ENCODE results near the gene IFITM2.

IFITM2 gene

DNA sequence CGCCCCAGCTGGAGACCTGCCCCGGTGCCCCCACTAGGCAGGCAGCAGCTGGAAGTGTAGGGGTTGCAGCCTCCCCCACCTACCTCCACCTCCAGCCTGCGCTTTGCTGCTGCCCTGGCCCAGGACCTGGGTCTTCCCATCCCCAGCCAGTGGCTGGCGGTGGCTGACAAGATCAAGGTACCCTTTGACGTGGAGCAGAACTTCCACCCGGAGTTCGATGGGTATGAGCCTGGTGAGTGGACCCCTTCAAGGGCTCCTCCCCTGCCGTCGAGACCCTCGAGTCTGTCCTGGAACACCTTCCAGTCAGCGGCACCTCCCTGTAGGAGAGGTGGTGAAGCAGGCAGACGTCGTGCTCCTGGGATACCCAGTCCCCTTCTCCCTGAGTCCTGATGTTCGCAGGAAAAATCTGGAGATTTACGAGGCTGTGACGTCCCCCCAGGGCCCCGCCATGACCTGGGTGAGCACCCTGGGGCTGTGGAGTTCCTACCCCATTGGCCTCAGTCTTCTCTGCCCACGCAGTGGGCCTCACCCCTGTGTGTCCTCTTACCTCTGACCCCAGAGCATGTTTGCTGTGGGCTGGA is 14.3 kb upstream of the IFITM2 start:
- H3K27ac ChIP-seq: no peak overlapping the region
- TF ChIP-seq, protein P1, sequence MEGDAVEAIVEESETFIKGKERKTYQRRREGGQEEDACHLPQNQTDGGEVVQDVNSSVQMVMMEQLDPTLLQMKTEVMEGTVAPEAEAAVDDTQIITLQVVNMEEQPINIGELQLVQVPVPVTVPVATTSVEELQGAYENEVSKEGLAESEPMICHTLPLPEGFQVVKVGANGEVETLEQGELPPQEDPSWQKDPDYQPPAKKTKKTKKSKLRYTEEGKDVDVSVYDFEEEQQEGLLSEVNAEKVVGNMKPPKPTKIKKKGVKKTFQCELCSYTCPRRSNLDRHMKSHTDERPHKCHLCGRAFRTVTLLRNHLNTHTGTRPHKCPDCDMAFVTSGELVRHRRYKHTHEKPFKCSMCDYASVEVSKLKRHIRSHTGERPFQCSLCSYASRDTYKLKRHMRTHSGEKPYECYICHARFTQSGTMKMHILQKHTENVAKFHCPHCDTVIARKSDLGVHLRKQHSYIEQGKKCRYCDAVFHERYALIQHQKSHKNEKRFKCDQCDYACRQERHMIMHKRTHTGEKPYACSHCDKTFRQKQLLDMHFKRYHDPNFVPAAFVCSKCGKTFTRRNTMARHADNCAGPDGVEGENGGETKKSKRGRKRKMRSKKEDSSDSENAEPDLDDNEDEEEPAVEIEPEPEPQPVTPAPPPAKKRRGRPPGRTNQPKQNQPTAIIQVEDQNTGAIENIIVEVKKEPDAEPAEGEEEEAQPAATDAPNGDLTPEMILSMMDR (conservative IDR thresholded peaks at IDR 0.05): no peak

DNA sequence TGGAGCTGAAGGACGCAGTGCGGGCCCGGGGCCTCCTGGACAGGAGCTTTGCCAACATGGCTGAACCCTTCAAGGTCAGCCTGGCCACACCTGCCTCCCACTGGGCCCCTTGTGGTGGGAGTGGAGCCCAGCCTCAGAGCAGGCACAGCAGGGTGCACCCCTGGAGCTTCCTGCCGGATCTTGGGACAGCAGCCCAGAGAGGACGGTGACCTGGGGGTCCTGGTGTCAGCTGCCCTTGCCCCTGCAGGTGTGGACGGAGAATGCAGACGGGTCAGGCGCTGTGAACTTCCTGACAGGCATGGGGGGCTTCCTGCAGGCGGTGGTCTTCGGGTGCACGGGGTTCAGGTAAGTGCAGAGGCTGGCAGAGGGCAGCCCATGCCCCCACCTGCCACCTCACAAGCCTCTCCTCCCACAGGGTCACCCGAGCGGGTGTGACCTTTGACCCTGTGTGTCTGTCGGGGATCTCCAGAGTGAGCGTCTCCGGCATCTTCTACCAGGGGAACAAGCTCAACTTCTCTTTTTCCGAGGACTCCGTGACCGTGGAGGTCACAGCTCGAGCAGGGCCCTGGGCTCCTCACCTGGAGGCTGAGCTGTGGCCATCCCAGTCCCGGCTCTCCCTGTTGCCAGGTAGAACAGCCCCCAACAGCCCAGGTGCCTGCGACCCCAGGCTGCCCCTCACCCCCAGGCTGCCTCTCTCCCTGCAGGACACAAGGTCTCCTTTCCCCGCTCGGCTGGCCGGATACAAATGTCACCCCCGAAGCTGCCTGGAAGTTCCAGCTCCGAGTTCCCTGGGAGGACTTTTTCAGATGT is 13.6 kb upstream of the IFITM2 start:
- TF ChIP-seq, protein P1 (conservative IDR thresholded peaks at IDR 0.05): no peak
- no peak overlapping the region for H3K27ac ChIP-seq

DNA sequence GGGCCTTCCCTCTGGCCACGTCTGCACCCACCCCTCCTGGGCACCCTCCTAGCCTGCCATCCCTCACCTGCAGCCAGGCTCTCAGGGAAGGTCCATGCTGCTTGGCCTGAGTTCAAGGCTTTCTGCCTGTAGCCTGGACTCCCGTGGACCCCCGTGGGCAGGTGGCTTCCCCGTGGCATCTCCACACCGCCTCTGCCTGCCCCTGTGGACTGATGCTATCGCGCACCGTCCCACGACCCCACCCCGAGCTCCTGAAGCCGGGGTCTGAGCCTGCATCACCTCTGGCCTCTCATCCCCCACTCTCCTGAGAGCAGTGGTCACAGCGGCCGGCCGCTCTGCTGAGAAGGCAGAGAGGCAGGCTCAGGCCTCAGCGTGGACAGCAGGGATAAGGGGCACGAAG is 12.8 kb upstream of the IFITM2 start:
- no peak overlapping the region for H3K27ac ChIP-seq
- TF ChIP-seq, protein P1 (conservative IDR thresholded peaks at IDR 0.05): no peak

DNA sequence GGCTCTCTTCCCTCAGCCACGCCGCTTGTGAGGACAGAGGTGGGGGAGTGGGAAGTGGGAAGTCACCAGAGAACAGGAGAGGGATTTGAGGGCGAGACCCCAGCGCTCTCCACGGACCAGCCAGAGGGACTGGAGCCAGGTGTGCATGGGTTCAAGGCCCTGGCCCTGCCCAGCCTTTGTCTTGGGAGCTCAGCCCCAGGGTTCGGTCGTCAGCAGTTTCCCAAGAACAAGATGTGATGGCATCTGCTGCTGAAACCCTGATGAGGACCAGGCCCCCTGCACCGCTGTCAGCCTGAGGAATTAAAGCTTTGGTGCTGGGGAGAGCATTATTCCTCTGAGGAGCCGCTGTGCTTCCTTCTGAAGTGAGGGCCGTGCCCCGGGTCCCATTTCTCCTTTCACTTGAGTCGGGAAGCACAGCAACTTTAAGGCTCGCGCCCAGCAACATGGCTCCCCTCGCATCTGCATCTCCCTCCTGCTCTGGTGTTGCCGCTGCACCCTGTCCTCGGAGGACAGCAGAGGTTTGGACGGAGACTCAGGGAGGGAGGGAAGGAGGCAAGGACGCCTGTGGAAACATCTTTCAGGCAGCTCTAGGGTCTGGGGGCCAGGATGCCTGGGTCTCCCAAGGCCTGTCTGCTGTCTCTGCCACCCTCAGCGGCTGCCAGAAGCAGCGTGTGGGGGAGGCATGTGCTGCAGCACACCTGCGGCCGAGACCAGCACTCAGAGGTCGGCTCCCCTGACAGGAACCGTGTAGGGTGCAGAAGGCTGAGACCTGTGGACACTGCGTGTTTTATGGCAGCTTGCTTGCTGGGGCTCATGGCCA is 12.1 kb upstream of the IFITM2 start:
- TF ChIP-seq, protein P1 (conservative IDR thresholded peaks at IDR 0.05): no peak
- no peak overlapping the region for H3K27ac ChIP-seq

DNA sequence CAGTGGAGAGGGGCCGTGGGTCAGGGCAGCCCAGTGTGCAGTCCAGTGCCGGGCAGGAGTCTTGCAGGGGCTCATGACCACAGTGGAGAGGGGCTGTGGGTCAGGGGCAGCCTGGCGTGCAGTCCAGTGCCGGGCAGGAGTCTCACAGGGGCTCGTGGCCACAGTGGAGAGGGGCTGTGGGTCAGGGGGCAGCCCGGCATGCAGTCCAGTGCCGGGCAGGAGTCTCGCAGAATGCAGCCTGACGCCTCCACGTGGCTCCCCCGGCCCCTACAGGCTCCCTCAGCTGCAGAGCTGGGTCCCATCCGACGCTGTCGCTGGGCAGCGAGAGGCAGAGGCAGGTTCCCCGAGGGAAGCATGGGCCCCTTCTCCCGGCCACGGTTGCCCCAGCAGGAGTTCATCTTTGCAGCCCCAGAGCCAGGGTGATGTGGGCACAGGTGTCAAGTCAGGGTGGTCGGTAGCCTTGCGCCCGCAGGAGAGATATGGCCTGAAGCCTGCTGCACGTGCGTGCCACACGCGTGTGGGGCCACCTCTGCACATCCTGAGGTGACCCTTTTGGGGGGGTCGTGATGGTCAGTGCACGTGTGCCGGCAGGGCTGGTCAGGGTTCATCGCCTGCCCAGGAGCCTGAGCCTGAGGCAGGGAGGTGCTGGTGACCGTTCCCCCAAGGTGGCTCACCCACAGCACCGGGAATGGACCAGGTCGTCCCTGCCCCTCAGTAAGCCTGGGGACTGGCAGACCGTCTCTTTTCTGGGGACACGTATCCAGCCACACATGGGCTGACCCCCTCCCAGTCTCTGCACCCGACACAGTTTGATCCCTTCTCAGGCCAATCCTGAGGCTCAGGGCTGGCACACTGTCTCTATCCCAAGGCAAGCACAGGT is 11.2 kb upstream of the IFITM2 start:
- no peak overlapping the region for H3K27ac ChIP-seq
- TF ChIP-seq, protein P1 (conservative IDR thresholded peaks at IDR 0.05): no peak

DNA sequence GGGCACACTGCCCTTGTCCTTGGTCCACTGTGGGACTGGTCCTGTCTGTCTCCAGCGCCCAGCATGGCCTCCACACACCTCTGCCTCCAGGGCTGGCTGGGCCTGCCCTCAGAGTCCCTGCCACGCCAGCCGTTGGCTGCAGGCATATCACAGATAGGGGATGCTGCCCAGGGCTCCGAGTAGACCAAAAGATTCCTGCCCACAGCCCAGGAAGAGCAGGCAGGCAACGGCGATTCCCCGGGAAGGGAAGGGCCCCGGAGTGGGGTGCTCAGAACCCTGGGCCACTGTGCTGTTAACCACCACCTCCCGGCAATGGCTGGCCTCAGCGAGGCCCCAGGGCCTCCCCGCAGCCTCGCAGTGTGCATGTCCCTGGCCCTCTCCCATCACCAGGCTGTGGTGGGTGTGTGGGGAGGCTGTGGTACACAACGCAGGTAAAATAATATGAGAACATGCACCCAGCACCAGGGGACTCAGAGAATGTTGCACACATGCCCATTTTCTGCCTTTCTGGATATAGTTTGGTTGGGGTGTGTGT is 10.5 kb upstream of the IFITM2 start:
- TF ChIP-seq, protein P1 (conservative IDR thresholded peaks at IDR 0.05): no peak
- no peak overlapping the region for H3K27ac ChIP-seq

Measured in VCaP (cell line).